ENCODE measurements around the gene RHCG. TPM values are rescaled to one million over a fixed set of nuclear protein-coding genes. Genes with fewer than 3 reads are reported as not detected.

Gene RHCG
- polyA plus RNA-seq, 1 experiment, result not detected

DNA sequence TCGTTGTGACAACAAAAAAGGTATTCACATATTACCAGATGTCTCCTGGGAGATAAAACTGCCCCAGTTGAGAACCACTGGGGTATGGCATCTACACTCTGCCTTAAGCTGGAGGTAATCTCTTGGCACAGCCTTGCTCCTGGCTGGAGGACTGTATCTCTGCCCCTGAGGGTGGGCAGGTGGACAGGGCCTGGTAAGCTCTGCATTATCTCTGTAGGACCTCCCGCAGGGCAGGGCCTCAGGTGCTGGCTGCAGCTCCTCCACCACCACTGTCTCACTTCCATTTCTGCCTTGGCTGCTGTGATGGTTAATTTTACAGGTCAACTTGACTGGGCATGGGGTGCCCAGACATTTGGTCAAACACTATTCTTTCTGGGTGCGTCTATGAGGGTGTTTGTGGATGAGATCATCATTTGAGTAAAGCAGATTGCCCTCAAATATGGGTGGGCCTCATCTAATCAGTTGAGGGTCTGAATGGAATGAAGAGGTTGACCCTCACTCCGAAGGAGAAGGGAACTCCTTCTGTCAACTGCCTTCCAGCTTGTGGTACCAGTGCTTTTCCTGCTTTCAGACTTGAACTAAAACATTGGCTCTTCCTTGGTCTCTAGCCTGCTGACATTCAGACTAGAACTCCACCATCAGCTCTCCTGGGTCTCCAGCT is 9.8 kb upstream of the RHCG start:
- DNase-seq (ENCODE audit: low read depth, low spot score), result no peak
- ChIA-PET POLR2A (no interaction called here), CTCF (no interaction called here)
- H3K27me3 ChIP-seq (ENCODE audit: control insufficient read depth, insufficient read depth, low read length), result peaks cover 23% of the 10 kb centered on the region
- no peak overlapping the region for H3K4me3 ChIP-seq (ENCODE audit: low read depth, low read length)
- no peak for TF ChIP-seq CTCF (IDR thresholded peaks at IDR 0.05; ENCODE audit: low read depth, low read length)
- H3K27ac ChIP-seq (ENCODE audit: low read depth, low read length), result no peak overlapping the region
- H3K9me3 ChIP-seq (ENCODE audit: control insufficient read depth, insufficient read depth, low read length), result no peaks in the 10 kb centered on the region

- Histone ChIP-seq H3K27me3 (ENCODE audit: control insufficient read depth, insufficient read depth, low read length) (peaks cover 23% of the 10 kb centered on the region), H3K27ac (ENCODE audit: low read depth, low read length) (no peak overlapping the region), H3K4me3 (ENCODE audit: low read depth, low read length) (no peak overlapping the region), H3K9me3 (ENCODE audit: control insufficient read depth, insufficient read depth, low read length) (no peaks in the 10 kb centered on the region)
- no peak for DNase-seq (ENCODE audit: low read depth, low spot score)
- CTCF ChIA-PET, result no interaction called here
- POLR2A ChIA-PET, result no interaction called here
- TF ChIP-seq CTCF (IDR thresholded peaks at IDR 0.05; ENCODE audit: low read depth, low read length), result no peak
Measured at GRCh38 chr15:89504166-89504565, 7.8 kb upstream of the RHCG start.

GRCh38 chr15:89502867-89503595 is 6.6 kb upstream of the RHCG start:
- no peak for DNase-seq (ENCODE audit: low read depth, low spot score)
- CTCF ChIA-PET, result no interaction called here
- Histone ChIP-seq H3K9me3 (ENCODE audit: control insufficient read depth, insufficient read depth, low read length) (no peaks in the 10 kb centered on the region), H3K27ac (ENCODE audit: low read depth, low read length) (no peak overlapping the region), H3K4me3 (ENCODE audit: low read depth, low read length) (no peak overlapping the region), H3K27me3 (ENCODE audit: control insufficient read depth, insufficient read depth, low read length) (peaks cover 23% of the 10 kb centered on the region)
- POLR2A ChIA-PET, result no interaction called here
- TF ChIP-seq CTCF (IDR thresholded peaks at IDR 0.05; ENCODE audit: low read depth, low read length), result no peak

GRCh38 chr15:89501646-89502045 is 5.3 kb upstream of the RHCG start:
- ChIA-PET POLR2A (no interaction called here), CTCF (no interaction called here)
- Histone ChIP-seq H3K27ac (ENCODE audit: low read depth, low read length) (no peak overlapping the region), H3K27me3 (ENCODE audit: control insufficient read depth, insufficient read depth, low read length) (peaks cover 25% of the 10 kb centered on the region), H3K4me3 (ENCODE audit: low read depth, low read length) (no peak overlapping the region), H3K9me3 (ENCODE audit: control insufficient read depth, insufficient read depth, low read length) (no peaks in the 10 kb centered on the region)
- no peak for TF ChIP-seq CTCF (IDR thresholded peaks at IDR 0.05; ENCODE audit: low read depth, low read length)
- no peak for DNase-seq (ENCODE audit: low read depth, low spot score)
